Measurements from ENCODE around the gene PSKH1.

Gene PSKH1

DNA sequence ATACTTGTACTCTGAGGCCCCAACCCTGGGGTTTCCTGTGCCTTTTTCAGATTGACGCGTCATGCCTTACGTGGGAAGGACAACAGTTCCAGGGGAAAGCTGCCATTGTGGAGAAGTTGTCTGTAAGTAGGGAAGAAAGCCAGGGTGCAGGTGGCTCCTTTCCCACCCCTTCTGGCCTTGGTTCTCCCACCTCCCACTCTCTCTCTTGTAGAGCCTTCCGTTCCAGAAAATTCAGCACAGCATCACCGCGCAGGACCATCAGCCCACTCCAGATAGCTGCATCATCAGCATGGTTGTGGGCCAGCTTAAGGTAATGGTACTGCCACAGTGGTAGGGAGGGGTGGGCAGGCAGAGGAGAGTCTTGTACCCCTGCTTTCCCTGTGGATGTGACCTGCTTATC lies 24.8 kb upstream of the PSKH1 start:
- TF ChIP-seq, protein P1, sequence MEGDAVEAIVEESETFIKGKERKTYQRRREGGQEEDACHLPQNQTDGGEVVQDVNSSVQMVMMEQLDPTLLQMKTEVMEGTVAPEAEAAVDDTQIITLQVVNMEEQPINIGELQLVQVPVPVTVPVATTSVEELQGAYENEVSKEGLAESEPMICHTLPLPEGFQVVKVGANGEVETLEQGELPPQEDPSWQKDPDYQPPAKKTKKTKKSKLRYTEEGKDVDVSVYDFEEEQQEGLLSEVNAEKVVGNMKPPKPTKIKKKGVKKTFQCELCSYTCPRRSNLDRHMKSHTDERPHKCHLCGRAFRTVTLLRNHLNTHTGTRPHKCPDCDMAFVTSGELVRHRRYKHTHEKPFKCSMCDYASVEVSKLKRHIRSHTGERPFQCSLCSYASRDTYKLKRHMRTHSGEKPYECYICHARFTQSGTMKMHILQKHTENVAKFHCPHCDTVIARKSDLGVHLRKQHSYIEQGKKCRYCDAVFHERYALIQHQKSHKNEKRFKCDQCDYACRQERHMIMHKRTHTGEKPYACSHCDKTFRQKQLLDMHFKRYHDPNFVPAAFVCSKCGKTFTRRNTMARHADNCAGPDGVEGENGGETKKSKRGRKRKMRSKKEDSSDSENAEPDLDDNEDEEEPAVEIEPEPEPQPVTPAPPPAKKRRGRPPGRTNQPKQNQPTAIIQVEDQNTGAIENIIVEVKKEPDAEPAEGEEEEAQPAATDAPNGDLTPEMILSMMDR (conservative IDR thresholded peaks at IDR 0.05; ENCODE audit: control insufficient read depth, insufficient read depth, low read depth, low read length): no peak

DNA sequence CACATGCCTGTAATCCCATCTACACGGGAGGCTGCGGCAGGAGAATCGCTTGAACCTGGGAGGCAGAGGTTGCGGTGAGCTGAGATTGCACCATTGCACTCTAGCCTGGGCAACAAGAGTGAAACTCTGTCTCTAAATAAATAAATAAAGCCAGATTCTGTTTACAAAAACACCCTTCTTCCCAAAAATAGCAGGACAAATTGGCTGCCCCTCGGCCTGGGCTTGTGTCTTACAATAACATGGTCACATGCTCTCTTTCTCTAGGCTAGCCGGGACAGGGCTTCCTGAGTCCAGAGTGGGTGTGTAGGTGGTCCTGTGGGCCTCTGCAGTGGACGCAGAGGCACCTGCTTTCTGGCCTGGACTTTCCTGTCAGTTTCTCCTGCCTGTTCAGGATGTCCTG lies 23.4 kb upstream of the PSKH1 start:
- no peak for DNase-seq (ENCODE audit: low read depth)
- no peak overlapping the region for H3K4me3 ChIP-seq (ENCODE audit: control insufficient read depth, low read depth, low read length)
- TF ChIP-seq, protein P1 (conservative IDR thresholded peaks at IDR 0.05; ENCODE audit: control insufficient read depth, insufficient read depth, low read depth, low read length): no peak

More for the DNA sequence above, 24.8 kb upstream of the PSKH1 start:
- no peak for DNase-seq (ENCODE audit: low read depth)
- H3K4me3 ChIP-seq (ENCODE audit: control insufficient read depth, low read depth, low read length): no peak overlapping the region

DNA sequence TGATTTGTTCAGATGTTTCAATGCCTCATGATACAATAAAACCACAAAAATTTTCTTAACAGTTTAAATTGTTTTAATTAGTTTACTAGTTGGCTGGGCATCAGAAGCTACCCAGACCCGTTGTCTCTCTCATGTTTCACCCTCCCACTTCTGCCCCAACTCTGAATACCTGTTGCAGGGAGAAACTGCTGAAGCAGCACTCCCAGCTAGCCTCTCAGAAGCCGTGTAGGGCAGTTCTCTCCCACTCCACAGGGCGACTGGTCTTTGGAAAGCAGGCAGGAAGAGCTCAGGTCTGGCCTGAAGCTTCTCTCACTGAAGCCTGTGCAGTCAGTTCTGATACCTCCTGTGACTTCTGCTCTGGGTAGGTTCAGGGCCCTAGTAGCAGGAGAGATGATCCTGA lies 21.8 kb upstream of the PSKH1 start:
- no peak for DNase-seq (ENCODE audit: low read depth)
- no peak overlapping the region for H3K4me3 ChIP-seq (ENCODE audit: control insufficient read depth, low read depth, low read length)

DNA sequence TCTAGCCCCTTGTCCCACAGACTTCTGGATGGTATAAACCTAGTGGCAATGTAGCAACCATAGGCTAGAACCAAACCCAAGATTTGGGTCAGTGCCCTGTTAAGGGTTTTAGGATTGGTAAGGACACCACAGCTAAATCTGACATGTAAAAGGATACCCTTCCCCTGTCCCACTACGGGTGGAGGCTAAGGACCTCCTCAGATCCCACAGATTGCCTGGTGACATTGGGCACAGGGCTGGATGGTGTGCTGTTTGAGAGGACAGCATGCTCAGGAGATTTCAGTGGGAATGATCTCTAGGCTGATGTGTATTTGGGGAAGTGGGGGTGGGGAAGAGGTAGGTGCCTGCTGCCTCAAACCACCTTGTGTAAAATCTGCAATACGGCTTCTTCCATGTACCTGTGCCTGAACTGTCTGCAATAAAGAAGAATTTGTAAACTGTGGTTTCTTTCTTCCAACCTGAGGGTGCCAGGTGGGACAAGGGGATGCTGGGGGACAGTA lies 20.9 kb upstream of the PSKH1 start:
- no peak overlapping the region for H3K4me3 ChIP-seq (ENCODE audit: control insufficient read depth, low read depth, low read length)
- TF ChIP-seq, protein P1 (conservative IDR thresholded peaks at IDR 0.05; ENCODE audit: control insufficient read depth, insufficient read depth, low read depth, low read length): no peak
- DNase-seq (ENCODE audit: low read depth): no peak

More for the DNA sequence above, 21.8 kb upstream of the PSKH1 start:
- TF ChIP-seq, protein P1 (conservative IDR thresholded peaks at IDR 0.05; ENCODE audit: control insufficient read depth, insufficient read depth, low read depth, low read length): no peak

DNA sequence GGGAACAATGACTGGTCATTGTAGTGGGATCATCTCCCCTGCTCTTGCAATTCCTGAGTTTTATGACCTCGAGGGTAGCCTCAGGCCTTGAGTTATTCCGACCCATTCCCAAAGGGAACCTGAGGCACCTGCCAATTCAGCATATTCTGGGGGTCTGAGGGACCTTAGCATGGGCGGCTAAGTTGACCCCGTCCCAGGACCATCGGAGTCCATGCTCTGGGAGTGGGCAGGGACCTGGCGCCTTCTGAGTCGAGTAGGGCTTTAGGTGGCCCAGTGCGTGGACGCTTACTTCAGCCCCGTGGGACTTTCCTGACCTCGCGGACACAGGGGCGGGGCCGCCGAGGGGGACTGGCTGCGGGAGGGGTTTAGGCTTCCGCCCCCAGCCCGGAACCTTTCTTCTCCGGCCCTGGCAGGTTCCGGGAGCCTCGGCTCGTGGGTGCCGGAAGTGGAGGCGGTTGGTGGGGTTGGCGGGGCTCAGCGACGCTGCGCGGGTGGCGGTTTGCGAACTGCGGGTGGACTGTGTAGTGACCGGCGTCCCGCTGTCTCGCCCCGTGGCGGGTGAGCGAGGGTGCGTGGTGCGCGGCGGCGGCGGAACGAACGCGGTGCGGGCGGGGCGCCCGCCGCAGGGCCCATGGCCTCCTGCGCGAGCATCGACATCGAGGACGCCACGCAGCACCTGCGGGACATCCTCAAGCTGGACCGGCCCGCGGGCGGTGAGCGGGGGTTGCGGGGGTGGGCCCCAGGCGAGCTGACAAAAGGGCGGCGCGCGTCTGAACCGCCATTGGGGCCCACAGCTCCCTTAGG lies 20.2 kb upstream of the PSKH1 start, which contains the start of gene EDC4:
Gene EDC4 (plus strand): TSS at position 422 of the 804 bp plus-strand sequence. CDS start 210 bp downstream, at position 632.
- H3K4me3 ChIP-seq (ENCODE audit: control insufficient read depth, low read depth, low read length): peak within 1 kb of the TSS; percentile 88
- peak; percentile 73 for DNase-seq (ENCODE audit: low read depth)
- TF ChIP-seq, protein P1 (conservative IDR thresholded peaks at IDR 0.05; ENCODE audit: control insufficient read depth, insufficient read depth, low read depth, low read length): no peak

DNA sequence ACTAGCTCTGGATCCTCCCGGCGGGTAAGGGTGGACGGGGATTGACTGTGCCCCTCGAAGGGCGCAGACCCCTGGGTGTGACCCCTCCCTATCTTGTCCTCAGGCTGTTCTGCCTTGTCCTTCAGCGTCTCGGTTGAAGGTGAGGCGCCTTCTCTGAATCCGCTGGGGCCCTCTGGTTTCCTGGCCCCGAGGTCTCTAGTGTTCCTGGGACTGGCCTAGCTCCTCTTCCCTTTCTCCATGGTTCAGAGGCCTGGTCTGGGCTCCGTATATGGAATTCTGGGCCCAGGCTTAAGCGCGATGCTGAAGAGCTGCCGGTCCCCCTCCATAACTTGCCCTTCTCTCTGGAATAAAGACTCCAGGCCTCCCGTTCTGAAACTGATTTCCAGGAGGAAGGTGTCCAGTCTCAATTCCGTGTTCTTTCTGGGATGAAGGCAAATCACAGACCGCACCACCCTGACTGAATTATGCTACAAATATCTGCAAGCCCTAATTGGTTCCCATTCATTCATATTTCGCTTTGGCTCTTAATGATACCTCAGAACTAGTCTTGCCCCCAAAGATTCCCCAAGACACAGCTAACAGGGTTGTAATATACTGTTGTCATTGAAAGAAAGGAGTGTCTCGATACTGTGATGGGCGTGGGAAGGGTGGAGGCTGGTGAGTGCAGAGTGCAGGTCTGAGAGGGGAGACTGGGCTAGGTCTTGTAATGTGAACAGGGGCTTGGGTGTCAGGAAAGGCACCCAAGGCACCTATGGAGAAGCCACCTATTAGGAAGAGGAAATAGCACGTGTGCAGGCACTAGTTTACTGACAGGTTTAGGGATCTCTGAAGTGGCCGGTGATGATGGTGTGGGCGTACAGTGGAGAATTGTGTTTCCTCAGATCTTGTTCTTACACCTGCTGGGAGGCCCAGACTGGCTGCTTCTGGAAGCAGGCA lies 19.4 kb upstream of the PSKH1 start:
- DNase-seq (ENCODE audit: low read depth): no peak
- TF ChIP-seq, protein P1 (conservative IDR thresholded peaks at IDR 0.05; ENCODE audit: control insufficient read depth, insufficient read depth, low read depth, low read length): no peak
- H3K4me3 ChIP-seq (ENCODE audit: control insufficient read depth, low read depth, low read length): peak overlapping the region; percentile 88

Data from fibroblast of mammary gland (primary cell).